ENCODE results near the gene CFAP43.

Gene CFAP43

DNA sequence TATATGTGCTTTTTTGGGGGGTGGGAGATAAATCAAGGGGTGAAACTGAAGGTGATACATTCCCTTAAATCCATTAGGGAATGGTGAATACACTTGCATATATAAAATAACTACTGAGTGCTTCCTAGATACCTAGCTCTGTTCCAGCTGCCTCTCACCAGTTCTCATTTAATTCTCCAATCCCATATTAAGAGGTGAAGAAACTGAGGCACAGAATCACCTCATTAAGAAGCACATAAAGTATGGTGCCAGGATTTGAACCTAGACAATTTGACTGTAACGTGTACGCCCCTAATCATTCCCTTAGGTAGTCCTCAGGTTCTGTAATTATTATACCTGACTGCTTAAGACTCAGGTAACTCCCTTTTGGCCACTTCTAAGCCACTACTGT lies 111.7 kb downstream of the CFAP43 start:
- no peaks in the 10 kb centered on the region for H3K79me1 ChIP-seq (ENCODE audit: low read length)
- no peak overlapping the region for H3K4me3 ChIP-seq (ENCODE audit: low read length)
- H3K18ac ChIP-seq (ENCODE audit: low read length) = peak overlapping the region; percentile 51
- no peaks in the 10 kb centered on the region for H3K36me3 ChIP-seq (ENCODE audit: control insufficient read depth, insufficient read depth, low read length)
- H3K79me2 ChIP-seq (ENCODE audit: control insufficient read depth, insufficient read depth, low read length) = no peaks in the 10 kb centered on the region
- H3K56ac ChIP-seq (ENCODE audit: low read length) = peak overlapping the region; percentile 68
- DNase-seq = no peak
- peak overlapping the region; percentile 23 for H3K4me2 ChIP-seq (ENCODE audit: low read length)
- H4K8ac ChIP-seq (ENCODE audit: low read depth, low read length) = no peak overlapping the region
- no peak overlapping the region for H3K23ac ChIP-seq (ENCODE audit: low read length)
- H2AK5ac ChIP-seq (ENCODE audit: low read length) = no peak overlapping the region
- no CpG with 5 or more reads among the region's 2 CpGs for whole genome bisulfite sequencing (ENCODE audit: extremely low coverage, insufficient coverage, low lambda C conversion rate)
- no peaks in the 10 kb centered on the region for H3K27me3 ChIP-seq (ENCODE audit: insufficient read depth, low read length, poor library complexity)
- H2BK5ac ChIP-seq (ENCODE audit: low read length) = peak overlapping the region; percentile 18
- peak overlapping the region; percentile 74 for H2BK15ac ChIP-seq (replicated peaks; ENCODE audit: low read depth)
- no peaks in the 10 kb centered on the region for H3K4me1 ChIP-seq (ENCODE audit: control insufficient read depth, low read depth, low read length)
- no peak overlapping the region for H3K27ac ChIP-seq (ENCODE audit: low read depth, low read length)
- H2BK120ac ChIP-seq (ENCODE audit: low read depth, low read length) = peak overlapping the region; percentile 45
- H3K9ac ChIP-seq (ENCODE audit: low read length) = peak overlapping the region; percentile 54
- no peak overlapping the region for H3K4ac ChIP-seq (ENCODE audit: low read depth, low read length)
- no peak overlapping the region for H4K5ac ChIP-seq (ENCODE audit: low read length)

DNA sequence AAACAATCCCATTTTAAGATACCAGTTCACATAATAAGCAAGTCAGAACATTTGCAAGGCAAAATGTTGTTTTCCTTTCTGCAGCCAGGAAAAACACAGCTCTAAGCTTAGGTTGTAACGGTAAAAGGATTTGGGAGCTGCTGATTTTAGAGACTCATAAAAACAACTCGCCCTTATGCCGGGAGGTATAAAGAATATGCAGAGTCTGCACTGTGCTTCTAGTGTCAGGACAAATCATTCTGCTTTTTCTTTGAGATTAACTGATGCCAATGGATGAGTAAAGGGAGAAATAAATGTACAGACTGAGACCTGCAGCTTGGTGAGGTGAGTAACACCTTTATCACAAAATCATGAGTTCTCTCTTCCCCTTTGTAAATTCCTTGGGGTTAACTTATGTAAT lies 112.2 kb downstream of the CFAP43 start:
- Histone ChIP-seq H2BK5ac (ENCODE audit: low read length) (no peak overlapping the region), H2BK120ac (ENCODE audit: low read depth, low read length) (no peak overlapping the region), H3K79me1 (ENCODE audit: low read length) (no peaks in the 10 kb centered on the region), H3K23ac (ENCODE audit: low read length) (no peak overlapping the region), H3K4me1 (ENCODE audit: control insufficient read depth, low read depth, low read length) (no peaks in the 10 kb centered on the region), H4K8ac (ENCODE audit: low read depth, low read length) (peak overlapping the region; percentile 39), H3K4ac (ENCODE audit: low read depth, low read length) (no peak overlapping the region), H3K36me3 (ENCODE audit: control insufficient read depth, insufficient read depth, low read length) (no peaks in the 10 kb centered on the region), H3K79me2 (ENCODE audit: control insufficient read depth, insufficient read depth, low read length) (no peaks in the 10 kb centered on the region), H3K9ac (ENCODE audit: low read length) (no peak overlapping the region), H2AK5ac (ENCODE audit: low read length) (no peak overlapping the region), H3K4me2 (ENCODE audit: low read length) (no peak overlapping the region), H3K56ac (ENCODE audit: low read length) (no peak overlapping the region), H2BK15ac (replicated peaks; ENCODE audit: low read depth) (peak overlapping the region; percentile 64), H3K27ac (ENCODE audit: low read depth, low read length) (no peak overlapping the region), H4K5ac (ENCODE audit: low read length) (no peak overlapping the region), H3K4me3 (ENCODE audit: low read length) (no peak overlapping the region), H3K18ac (ENCODE audit: low read length) (no peak overlapping the region), H3K27me3 (ENCODE audit: insufficient read depth, low read length, poor library complexity) (no peaks in the 10 kb centered on the region)
- WGBS (ENCODE audit: extremely low coverage, insufficient coverage, low lambda C conversion rate) = no CpG with 5 or more reads among the region's 3 CpGs
- no peak for DNase-seq

DNA sequence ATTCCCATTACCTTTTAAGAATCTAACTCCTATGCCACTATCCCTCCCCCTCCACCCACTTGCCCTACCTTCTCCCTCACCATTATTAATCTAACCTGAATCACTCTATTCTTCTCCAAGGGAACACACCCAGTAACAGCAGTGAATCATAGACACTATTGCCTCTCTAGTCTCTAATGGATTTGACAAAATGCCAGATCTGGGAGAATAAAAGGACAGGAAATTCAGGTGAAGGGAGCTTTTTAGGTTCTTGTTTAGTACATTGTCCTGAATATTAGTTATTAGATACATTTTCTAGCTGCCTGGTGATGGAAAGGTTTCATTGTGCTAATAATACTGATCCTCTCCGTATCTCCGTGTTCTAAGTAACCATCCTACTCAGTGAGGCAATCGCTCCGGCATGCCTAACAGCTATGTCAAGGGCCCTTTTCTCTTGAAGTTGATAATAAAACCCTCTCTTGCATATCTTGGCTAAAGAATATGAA lies 114.3 kb downstream of the CFAP43 start:
- Histone ChIP-seq H2BK120ac (ENCODE audit: low read depth, low read length) (no peak overlapping the region), H3K4me2 (ENCODE audit: low read length) (no peak overlapping the region), H3K36me3 (ENCODE audit: control insufficient read depth, insufficient read depth, low read length) (no peaks in the 10 kb centered on the region), H4K5ac (ENCODE audit: low read length) (no peak overlapping the region), H4K8ac (ENCODE audit: low read depth, low read length) (no peak overlapping the region), H3K27ac (ENCODE audit: low read depth, low read length) (no peak overlapping the region), H2AK5ac (ENCODE audit: low read length) (no peak overlapping the region), H3K4ac (ENCODE audit: low read depth, low read length) (no peak overlapping the region), H3K4me1 (ENCODE audit: control insufficient read depth, low read depth, low read length) (no peaks in the 10 kb centered on the region), H3K18ac (ENCODE audit: low read length) (no peak overlapping the region), H3K23ac (ENCODE audit: low read length) (no peak overlapping the region), H3K79me1 (ENCODE audit: low read length) (no peaks in the 10 kb centered on the region), H3K27me3 (ENCODE audit: insufficient read depth, low read length, poor library complexity) (no peaks in the 10 kb centered on the region), H3K79me2 (ENCODE audit: control insufficient read depth, insufficient read depth, low read length) (no peaks in the 10 kb centered on the region), H2BK5ac (ENCODE audit: low read length) (no peak overlapping the region), H2BK15ac (replicated peaks; ENCODE audit: low read depth) (no peak overlapping the region), H3K9ac (ENCODE audit: low read length) (no peak overlapping the region), H3K4me3 (ENCODE audit: low read length) (no peak overlapping the region), H3K56ac (ENCODE audit: low read length) (no peak overlapping the region)
- DNase-seq = no peak
- WGBS (ENCODE audit: extremely low coverage, insufficient coverage, low lambda C conversion rate) = no CpG with 5 or more reads among the region's 4 CpGs

DNA sequence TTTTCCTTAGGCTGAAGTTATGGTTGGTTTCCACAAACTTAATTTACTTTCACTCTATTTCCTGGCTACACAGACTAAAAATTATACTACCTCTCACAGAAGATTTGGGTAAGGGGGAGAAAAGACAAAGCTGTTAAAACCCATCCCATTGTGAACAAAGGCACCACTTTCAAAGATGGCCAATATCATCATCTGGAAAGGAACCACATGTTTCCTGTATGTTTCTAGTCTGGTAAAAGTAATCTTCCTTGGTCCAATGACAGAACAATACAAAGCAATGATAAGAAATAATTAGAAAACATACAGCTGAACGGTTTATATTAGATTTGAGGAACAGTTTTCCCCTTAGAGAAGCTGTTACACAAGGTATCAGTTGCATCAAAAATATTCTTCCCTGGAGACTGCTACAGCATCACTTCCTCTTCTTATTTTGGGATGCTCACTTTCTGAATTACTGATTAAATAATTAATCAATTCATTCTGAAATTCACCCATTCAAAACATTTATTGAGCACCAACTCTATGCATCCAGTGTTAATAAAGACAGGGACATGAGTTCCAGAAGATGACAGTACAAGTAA lies 118.7 kb downstream of the CFAP43 start:
- H3K27ac ChIP-seq (ENCODE audit: low read depth, low read length) = no peak overlapping the region
- H3K56ac ChIP-seq (ENCODE audit: low read length) = no peak overlapping the region
- no peaks in the 10 kb centered on the region for H3K4me1 ChIP-seq (ENCODE audit: control insufficient read depth, low read depth, low read length)
- H3K4ac ChIP-seq (ENCODE audit: low read depth, low read length) = no peak overlapping the region
- no peak overlapping the region for H2AK5ac ChIP-seq (ENCODE audit: low read length)
- H3K79me1 ChIP-seq (ENCODE audit: low read length) = no peaks in the 10 kb centered on the region
- H4K8ac ChIP-seq (ENCODE audit: low read depth, low read length) = no peak overlapping the region
- H2BK5ac ChIP-seq (ENCODE audit: low read length) = no peak overlapping the region
- H3K36me3 ChIP-seq (ENCODE audit: control insufficient read depth, insufficient read depth, low read length) = no peaks in the 10 kb centered on the region
- no CpG with 5 or more reads among the region's 1 CpG for WGBS (ENCODE audit: extremely low coverage, insufficient coverage, low lambda C conversion rate)
- no peaks in the 10 kb centered on the region for H3K79me2 ChIP-seq (ENCODE audit: control insufficient read depth, insufficient read depth, low read length)
- no peak overlapping the region for H3K9ac ChIP-seq (ENCODE audit: low read length)
- no peak overlapping the region for H2BK15ac ChIP-seq (replicated peaks; ENCODE audit: low read depth)
- H3K18ac ChIP-seq (ENCODE audit: low read length) = no peak overlapping the region
- H3K4me3 ChIP-seq (ENCODE audit: low read length) = no peak overlapping the region
- H3K4me2 ChIP-seq (ENCODE audit: low read length) = no peak overlapping the region
- H3K23ac ChIP-seq (ENCODE audit: low read length) = no peak overlapping the region
- no peak overlapping the region for H4K5ac ChIP-seq (ENCODE audit: low read length)
- DNase-seq = no peak
- H3K27me3 ChIP-seq (ENCODE audit: insufficient read depth, low read length, poor library complexity) = no peaks in the 10 kb centered on the region
- H2BK120ac ChIP-seq (ENCODE audit: low read depth, low read length) = no peak overlapping the region

DNA sequence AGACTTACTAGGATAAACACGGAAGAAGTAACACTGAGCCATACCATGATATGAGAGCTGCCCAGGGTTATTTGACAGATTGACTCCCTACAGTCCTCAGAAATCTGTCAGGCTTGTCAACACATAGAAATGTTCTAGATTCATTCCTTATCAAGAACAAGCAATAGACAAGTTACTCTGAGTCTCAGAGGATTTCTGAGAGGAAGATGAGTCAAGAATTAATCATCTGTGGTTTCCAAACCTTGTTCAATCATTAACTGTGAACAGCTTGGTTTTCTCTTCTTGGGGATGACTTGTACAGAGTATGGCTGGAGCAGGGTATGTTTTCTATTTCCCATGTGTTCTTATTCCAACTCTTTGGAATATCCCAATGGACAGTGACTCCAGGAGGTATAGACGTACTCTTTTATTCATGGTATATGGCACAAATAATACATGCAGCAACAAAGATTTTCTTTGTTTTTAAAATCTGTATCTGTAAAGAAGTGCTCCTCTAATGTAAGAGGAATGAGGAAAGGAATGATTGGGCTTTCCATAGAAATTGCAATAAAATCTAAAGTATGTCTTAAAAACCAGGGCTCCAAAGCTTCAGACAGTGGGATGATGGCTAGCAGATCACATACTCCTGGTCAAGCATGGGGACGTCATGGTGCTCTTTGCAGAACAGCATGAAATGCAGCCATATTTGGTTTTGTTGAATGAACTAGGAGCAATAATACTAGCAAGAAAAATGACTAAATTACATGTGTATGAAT lies 122.1 kb downstream of the CFAP43 start:
- no peak overlapping the region for H4K5ac ChIP-seq (ENCODE audit: low read length)
- H3K18ac ChIP-seq (ENCODE audit: low read length) = no peak overlapping the region
- no peak overlapping the region for H2BK120ac ChIP-seq (ENCODE audit: low read depth, low read length)
- no peak for DNase-seq
- no peaks in the 10 kb centered on the region for H3K79me2 ChIP-seq (ENCODE audit: control insufficient read depth, insufficient read depth, low read length)
- H3K4me2 ChIP-seq (ENCODE audit: low read length) = no peak overlapping the region
- H2BK15ac ChIP-seq (replicated peaks; ENCODE audit: low read depth) = no peak overlapping the region
- H3K4ac ChIP-seq (ENCODE audit: low read depth, low read length) = no peak overlapping the region
- no peaks in the 10 kb centered on the region for H3K27me3 ChIP-seq (ENCODE audit: insufficient read depth, low read length, poor library complexity)
- H2BK5ac ChIP-seq (ENCODE audit: low read length) = no peak overlapping the region
- H3K36me3 ChIP-seq (ENCODE audit: control insufficient read depth, insufficient read depth, low read length) = no peaks in the 10 kb centered on the region
- no peak overlapping the region for H3K4me3 ChIP-seq (ENCODE audit: low read length)
- H2AK5ac ChIP-seq (ENCODE audit: low read length) = no peak overlapping the region
- H3K79me1 ChIP-seq (ENCODE audit: low read length) = no peaks in the 10 kb centered on the region
- H3K23ac ChIP-seq (ENCODE audit: low read length) = no peak overlapping the region
- H3K27ac ChIP-seq (ENCODE audit: low read depth, low read length) = no peak overlapping the region
- H4K8ac ChIP-seq (ENCODE audit: low read depth, low read length) = no peak overlapping the region
- H3K9ac ChIP-seq (ENCODE audit: low read length) = no peak overlapping the region
- no CpG with 5 or more reads among the region's 3 CpGs for WGBS (ENCODE audit: extremely low coverage, insufficient coverage, low lambda C conversion rate)
- H3K4me1 ChIP-seq (ENCODE audit: control insufficient read depth, low read depth, low read length) = no peaks in the 10 kb centered on the region
- H3K56ac ChIP-seq (ENCODE audit: low read length) = no peak overlapping the region

All from mesendoderm (in vitro differentiated cells).